Measurements from ENCODE around the gene CXXC4. TPM values are rescaled to one million over a fixed set of nuclear protein-coding genes. Genes with fewer than 3 reads are reported as not detected.

Gene CXXC4
- total RNA-seq, 2 donors from 2014 or later, result 2.3 to 4.2 TPM

GRCh38 chr4:104490770-104491480 lies 3.8 kb downstream of the CXXC4 start:
- peak; percentile 60 for ATAC-seq
- intact Hi-C loops (cut with DNase I), result no loop called here
- peak; percentile 86 for DNase-seq

DNA sequence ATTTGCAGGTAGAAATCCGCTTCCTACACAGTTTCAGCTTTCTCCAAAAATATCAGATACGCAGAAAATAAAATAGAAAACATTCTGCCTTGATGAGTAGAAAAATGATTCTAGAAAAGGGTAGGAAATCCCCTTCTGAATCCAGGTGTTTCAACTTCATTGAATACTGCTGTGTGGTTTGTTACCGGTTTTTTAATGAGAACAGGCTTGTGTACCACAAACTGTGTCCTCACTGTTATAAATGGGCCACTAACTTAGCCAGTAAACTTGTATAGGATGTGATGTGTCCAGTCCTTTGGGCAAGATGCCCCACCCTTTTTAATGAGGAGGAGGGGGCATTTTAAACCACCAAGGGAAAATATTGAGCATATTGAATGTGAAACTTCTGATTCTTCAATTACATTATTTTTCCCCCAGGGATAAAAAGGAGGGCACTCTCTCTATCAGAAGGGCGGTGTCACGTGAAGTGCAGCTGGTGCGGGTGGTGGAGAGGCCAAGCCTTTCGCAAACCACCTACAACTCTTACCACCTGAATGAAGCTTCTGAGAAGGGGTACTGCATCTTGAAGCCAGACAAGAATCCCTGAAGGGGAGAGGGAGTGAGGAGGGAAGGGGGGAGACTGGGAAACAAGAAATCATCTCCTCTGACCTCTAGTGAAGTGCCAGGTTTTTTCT lies 4.5 kb downstream of the CXXC4 start:
- intact Hi-C loops (cut with DNase I), result no loop called here
- DNase-seq, result no peak
- ATAC-seq, result peak in 1 of 2 donors; percentile 11

DNA sequence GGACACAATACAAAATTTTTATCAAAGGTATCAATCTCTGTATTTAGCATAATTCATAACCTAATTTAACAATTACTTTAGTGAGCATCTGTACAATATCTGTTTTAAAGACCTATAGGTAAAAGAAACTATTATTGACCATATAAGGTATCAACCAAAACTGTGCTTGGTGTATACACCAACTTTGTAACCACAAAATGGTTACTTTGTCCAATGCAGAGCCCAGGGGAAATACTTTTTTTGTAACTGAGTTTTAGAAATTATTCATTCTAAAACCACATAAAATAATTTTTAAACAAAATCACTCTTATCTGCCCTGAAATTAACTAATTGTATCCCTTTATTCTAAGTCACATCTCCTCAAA lies 5.0 kb downstream of the CXXC4 start:
- DNase-seq (no peak), ATAC-seq (no peak)
- intact Hi-C loops (cut with DNase I), result no loop called here

GRCh38 chr4:104488151-104488550 lies 6.5 kb downstream of the CXXC4 start:
- intact Hi-C loops (cut with DNase I), result no loop called here
- DNase-seq (no peak), ATAC-seq (no peak)

DNA sequence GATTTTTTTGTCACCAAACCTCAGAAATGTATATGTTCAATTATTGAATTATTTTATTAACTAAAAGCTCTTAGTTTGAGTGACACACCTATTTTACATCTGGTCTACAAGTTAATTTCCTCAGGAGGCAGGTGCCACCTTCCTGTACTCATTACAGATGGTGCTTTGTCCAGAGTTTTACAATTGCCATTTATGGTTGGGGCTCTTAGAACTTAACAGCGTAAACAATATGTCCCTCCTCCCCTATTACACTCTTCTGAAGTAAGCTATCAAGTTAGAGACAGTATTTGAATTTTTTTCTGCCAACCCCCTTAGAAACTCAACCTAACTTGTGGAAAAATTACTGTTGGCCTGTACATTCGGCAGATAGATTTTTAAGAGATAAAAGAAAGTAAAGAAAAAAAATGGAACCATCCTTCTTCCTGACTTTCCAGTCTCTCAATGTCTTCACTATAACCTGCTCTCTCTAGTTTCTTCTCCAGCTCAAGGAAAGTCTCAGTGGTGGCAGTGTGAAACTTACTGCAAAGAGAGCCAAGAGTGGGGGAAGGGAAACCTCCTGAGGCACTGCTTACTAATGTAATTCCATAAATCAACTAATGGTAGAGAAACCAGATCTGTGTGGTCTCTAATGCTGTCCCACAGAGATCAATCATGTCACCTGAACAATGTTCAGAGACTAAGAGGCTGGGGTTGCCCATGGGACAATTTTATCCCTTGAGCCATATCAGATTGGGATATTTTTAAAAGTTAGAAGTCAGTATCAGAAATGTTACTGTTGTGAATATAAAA lies 7.8 kb downstream of the CXXC4 start:
- intact Hi-C loops (cut with DNase I), result no loop called here
- no peak for ATAC-seq

GRCh38 chr4:104475652-104476051 lies 19.0 kb downstream of the CXXC4 start:
- DNase-seq, result no peak
- intact Hi-C loops (cut with DNase I), result no loop called here

More for the DNA sequence above, 7.8 kb downstream of the CXXC4 start:
- no peak for DNase-seq

GRCh38 chr4:104472766-104473165 lies 21.9 kb downstream of the CXXC4 start:
- DNase-seq (no peak), ATAC-seq (no peak)
- intact Hi-C loops (cut with DNase I), result no loop called here

More at GRCh38 chr4:104475652-104476051, 19.0 kb downstream of the CXXC4 start:
- ATAC-seq, result no peak

DNA sequence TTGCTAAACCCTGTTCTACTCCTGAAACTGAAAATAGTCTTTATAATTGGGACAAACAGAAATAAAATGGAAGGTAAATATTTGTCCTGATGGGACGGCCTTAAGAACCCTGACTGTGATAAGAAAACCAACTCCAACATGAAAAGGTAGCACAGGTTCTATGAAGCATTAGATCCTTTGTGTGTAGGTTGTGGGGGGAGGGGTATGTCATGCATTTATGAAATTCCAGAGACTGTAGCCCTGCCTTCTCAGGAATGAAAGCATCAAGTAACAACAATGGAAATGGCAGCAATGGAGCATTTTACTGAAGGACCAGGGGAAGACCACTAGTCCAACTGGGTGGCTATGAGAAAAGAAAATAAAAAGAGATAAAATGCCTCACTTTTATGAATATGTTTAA lies 23.9 kb downstream of the CXXC4 start:
- DNase-seq, result no peak
- intact Hi-C loops (cut with DNase I), result no loop called here
- no peak for ATAC-seq

DNA sequence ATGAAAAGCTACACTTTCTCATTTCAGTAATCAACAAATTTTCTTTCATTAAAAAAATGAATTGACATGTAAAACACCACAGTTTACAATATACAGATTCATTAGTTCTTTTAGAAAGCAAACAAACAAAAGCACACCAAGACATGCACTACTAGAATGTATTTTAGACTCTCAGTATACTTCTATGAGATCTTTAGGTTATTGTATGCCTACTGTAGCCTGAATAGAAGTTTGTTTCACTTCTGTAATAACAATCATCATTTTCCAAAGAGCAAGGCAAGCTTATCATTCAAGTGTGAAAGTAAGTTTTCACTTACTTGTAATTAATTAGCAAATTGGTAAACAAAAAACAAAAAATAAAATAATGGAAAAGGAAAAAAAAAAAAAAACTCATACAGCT lies 24.9 kb downstream of the CXXC4 start:
- DNase-seq (no peak), ATAC-seq (no peak)
- intact Hi-C loops (cut with DNase I), result no loop called here

GRCh38 chr4:104465619-104466018 lies 29.1 kb downstream of the CXXC4 start:
- DNase-seq (no peak), ATAC-seq (no peak)
- intact Hi-C loops (cut with DNase I), result no loop called here

DNA sequence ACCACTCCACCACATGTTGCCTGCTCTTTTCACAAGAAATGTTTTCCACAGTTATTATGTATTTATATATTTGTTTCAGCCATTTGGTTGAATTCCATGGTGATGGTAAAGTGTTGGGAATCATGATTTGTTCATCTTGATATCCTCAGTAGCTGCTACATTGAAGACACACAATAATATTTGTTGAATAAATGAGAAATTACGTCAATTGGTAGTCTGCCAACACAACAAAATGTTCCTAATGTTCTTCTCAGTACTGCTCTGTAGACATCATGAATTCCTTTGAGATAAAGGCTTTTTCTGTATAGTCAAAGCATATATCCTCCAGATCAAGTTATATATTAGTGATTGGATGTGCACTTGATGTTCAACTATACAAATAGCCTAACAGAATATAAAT lies 29.5 kb downstream of the CXXC4 start:
- no peak for DNase-seq
- intact Hi-C loops (cut with DNase I), result no loop called here
- no peak for ATAC-seq

DNA sequence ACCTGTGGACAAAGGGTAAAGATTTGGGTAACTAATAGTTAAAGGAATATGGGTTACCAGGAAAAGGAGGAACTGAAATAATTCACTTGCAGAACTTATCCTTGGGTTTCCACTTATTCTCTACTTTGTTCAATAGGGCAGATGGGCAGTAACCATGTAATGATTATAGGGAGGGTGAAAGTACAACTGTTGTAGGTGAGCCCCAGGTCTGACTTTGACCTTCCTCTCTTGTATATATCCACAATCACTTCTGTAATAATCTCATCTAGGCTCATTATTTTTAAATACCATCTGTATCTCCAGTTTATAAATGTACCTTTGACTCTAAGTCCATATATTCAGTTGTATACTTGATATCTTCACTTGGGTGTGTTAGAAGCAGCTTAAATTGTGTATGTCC lies 32.1 kb downstream of the CXXC4 start:
- DNase-seq (no peak), ATAC-seq (no peak)
- intact Hi-C loops (cut with DNase I), result no loop called here

DNA sequence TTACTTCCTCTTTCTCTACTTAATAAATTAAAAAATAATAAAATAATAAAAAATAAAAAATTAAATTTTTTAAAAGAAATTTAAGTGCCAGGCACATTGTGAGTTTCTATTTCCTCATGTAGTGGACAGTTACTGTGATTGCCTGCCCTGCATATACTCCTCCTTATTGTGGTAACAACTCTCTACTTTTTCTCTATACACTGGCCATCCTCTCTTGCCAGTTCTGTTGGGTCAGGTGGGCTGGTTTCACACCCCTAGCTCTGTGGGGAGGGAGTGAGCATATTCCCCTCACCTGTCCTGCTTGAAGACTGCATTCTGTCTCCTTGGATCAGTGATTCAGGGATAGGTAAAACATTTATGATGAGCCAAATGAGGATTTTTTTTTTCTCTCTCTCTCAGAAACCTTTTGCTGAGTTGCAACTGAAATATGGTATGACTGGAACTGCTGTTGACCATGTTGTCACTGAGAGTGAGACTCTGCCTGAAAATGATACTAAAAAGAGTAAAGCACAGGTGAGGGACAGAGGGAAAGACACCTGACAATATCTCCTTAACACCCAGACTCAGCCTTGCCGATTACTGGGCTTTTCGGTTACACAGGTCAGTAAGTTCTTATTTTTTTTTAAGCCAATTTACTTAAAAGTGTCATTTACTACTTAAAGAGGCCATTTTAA lies 37.2 kb downstream of the CXXC4 start:
- intact Hi-C loops (cut with DNase I), result no loop called here
- no peak for DNase-seq
- no peak for ATAC-seq

DNA sequence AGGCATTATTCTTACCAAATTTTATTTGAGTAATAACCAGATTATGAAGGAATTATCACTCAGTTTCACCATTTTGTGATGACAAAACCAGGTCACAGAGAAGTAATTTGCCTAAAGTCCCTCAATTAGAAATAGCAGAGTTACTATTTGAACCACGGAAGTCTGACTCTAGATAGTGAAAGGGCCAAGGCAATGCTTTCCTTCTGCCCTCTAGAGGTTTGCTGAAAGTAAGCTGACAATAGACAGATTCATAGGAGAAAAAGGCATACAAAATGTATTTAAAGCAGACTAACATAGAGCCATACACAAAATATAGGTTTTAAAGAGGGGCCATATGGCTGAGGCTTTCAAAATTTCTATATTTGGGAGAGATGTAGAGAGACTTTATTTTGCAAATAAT lies 43.1 kb downstream of the CXXC4 start:
- ATAC-seq, result no peak

GRCh38 chr4:104449537-104449936 lies 45.2 kb downstream of the CXXC4 start:
- intact Hi-C loops (cut with DNase I), result no loop called here
- ATAC-seq (no peak), DNase-seq (no peak)

More for the DNA sequence above, 43.1 kb downstream of the CXXC4 start:
- no peak for DNase-seq
- intact Hi-C loops (cut with DNase I), result no loop called here

- DNase-seq (no peak), ATAC-seq (no peak)
- intact Hi-C loops (cut with DNase I), result no loop called here
These were observed 47.4 kb downstream of the CXXC4 start for GRCh38 chr4:104447294-104447693.

- DNase-seq, result no peak
- no peak for ATAC-seq
- intact Hi-C loops (cut with DNase I), result no loop called here
These were observed 48.0 kb downstream of the CXXC4 start for GRCh38 chr4:104446431-104447278.

DNA sequence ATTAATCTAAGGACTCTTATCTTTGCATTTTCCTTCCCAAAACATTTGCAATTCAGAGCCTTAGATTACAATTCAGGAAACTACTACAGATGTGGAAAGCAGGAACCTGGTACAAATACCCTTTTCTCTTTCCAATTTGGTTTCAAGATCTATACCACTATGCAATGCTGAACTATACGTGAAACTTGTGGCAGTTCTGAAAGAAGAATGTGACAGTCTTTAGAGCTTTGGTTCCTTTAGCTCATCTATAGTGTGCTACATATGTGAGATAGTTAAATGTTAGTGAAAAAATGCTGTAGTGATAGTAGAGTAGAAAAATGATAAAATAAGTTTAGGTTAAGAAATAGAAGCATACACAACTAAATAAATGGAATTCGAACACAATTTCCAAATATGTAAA lies 50.0 kb downstream of the CXXC4 start:
- no peak for ATAC-seq
- intact Hi-C loops (cut with DNase I), result no loop called here
- no peak for DNase-seq

- ATAC-seq (peak; percentile 57 to 67), DNase-seq (no peak)
- intact Hi-C loops (cut with DNase I), result no loop called here
These were observed 58.2 kb downstream of the CXXC4 start for GRCh38 chr4:104436542-104436941.
